Stomach (tissue), 9 donors: Measurements from ENCODE around the gene SYT7. TPM values are rescaled to one million over a fixed set of nuclear protein-coding genes. Genes with fewer than 3 reads are reported as not detected.

ENCODE experiments used
- DNase-seq, 2 donors: peaks; one replicate each; pipeline versions ENCODE4 v3.0.0 to v3.0.0-alpha.2; 2013 to 2019
- H3K27ac ChIP-seq, 5 donors: fragments of 200-600 bp in 4 of 5; sonication (generic) in 4 of 5; one replicate each; pipeline ENCODE4 v1.5.1; 2013 to 2019; ENCODE audit warnings: mild to moderate bottlenecking in 1 of 5, moderate library complexity in 1 of 5
- H3K27me3 ChIP-seq, 3 donors: fragments of 200-600 bp; sonication (generic); one replicate each; pipeline ENCODE4 v1.5.1; 2017 to 2019; ENCODE audit warnings: mixed run types in 1 of 3
- H3K36me3 ChIP-seq, 4 donors: fragments of 200-600 bp; sonication (generic); 1 replicate in 3 of 4; 2 replicates in 1 of 4; pipeline ENCODE4 v1.5.1; 2016 to 2019
- H3K4me1 ChIP-seq, 4 donors: fragments of 200-600 bp; sonication (generic); one replicate each; pipeline ENCODE4 v1.5.1; 2016 to 2019
- H3K4me3 ChIP-seq, 4 donors: fragments of 200-600 bp; sonication (generic) in 3 of 4; one replicate each; pipeline ENCODE4 v1.5.1; 2016 to 2019; ENCODE audit warnings: mild to moderate bottlenecking in 1 of 4
- H3K9me3 ChIP-seq, 4 donors: fragments of 200-600 bp; sonication (generic); one replicate each; pipeline ENCODE4 v1.5.1; 2016 to 2019
- EP300 ChIP-seq: sonication (generic); formaldehyde crosslinking; IDR thresholded peaks from one replicate; pipeline ENCODE4 v1.6.1; 2017; ENCODE audit warnings: antibody characterized with exemption
- POLR2A ChIP-seq, 4 donors: fragments of 450-650 bp; IDR thresholded peaks; one replicate each; pipeline ENCODE4 v1.6.1; 2016; ENCODE audit warnings: antibody characterized with exemption in 4 of 4, control low read depth in 2 of 4, mild to moderate bottlenecking in 1 of 4, moderate library complexity in 1 of 4
- POLR2AphosphoS5 ChIP-seq, 3 donors: sonication (generic); formaldehyde crosslinking; IDR thresholded peaks; one replicate each; pipeline ENCODE4 v1.6.1; 2016; ENCODE audit warnings: antibody characterized with exemption in 3 of 3
- WGBS, 5 donors: extraction: QIAGEN DNeasy Blood & Tissue Kit in 3 of 5; methylation state at CpG; one replicate each; pipeline versions ENCODE4 v1.1.5 to v1.1.7; 2013 to 2018; 5-methylcytosine and 5-hydroxymethylcytosine counted together
- intact Hi-C: fragments of 100-400 bp; cut with DNase I; formaldehyde crosslinking; loops from one replicate; pipeline ENCODE4 v1.15.1; 2023; ENCODE audit warnings: low total_unique reads
- polyA plus RNA-seq, 3 donors: library from polyadenylated mRNA; stranded (reverse); fragments of 200-250 nt; gene quantifications; one replicate each; pipeline ENCODE4 v1.2.3, GENCODE V29; 2013
- total RNA-seq, 5 donors: library from RNA; depleted of rRNA; stranded (reverse); fragments of >200 nt; gene quantifications; one replicate each; pipeline versions ENCODE4 v1.1.0 to v1.2.3, GENCODE V29; 2014 to 2016
- TF ChIP-seq, protein P1 (sequence below), 7 experiments: fragments of 450-650 bp in 4 of 7; fragments of 200-600 bp in 3 of 7; sonication (generic) in 3 of 7; IDR thresholded peaks; one replicate each; pipeline ENCODE4 v1.5.1; 2016 to 2019; ENCODE audit warnings: antibody characterized with exemption in 7 of 7, control low read depth in 2 of 7, mild to moderate bottlenecking in 1 of 7
- donor health status: healthy with polysubstance abuse.
- donor health status: Bipolar disorder and iron deficiency.
- donor health status: healthy.

Gene SYT7
- total and polyA plus RNA-seq, 8 donors, result 0.92 to 8.4 (median 1.4) TPM; not detected in 1

DNA sequence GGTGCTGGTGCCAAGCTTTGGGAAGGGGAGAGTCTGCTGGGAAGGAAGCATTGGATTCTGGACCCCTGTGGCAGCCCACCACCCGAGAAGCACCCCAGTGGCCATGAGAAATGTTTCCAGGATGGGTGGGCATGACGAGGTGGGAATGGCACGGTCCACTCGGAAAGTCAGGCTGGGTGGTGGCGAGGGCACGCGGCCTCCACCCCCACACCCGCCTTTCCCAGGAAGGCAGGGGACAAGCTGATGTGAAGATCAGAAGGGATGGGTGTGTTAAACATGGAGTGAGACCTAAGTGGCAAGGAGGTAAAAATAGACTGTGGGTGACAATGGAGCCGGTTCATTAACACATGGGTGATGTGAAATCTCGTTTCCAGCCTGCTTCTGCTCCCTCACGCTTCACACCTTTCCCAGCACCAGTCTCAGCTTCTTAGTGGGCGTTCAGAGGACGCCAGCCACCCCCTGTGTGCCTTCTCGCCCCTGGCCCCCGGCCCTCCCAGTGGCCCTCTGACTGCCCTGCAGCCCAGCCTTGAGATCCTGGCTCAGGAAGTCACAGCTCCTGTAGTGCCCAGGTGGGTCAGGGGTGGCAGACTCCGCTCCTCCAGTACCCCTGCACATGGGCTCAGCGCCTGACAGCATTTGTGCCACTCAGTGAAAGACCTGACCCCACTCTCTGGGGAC lies 44.7 kb downstream of the SYT7 start:
- Histone ChIP-seq H3K4me3 (no peak overlapping the region), H3K36me3 (no peaks in the 10 kb centered on the region), H3K4me1 (peaks cover 0 to 29% (median 17%) of the 10 kb centered on the region in 4 donors), H3K27me3 (peaks cover 0 to 54% (median 0%) of the 10 kb centered on the region in 3 donors), H3K27ac (no peak overlapping the region), H3K9me3 (no peaks in the 10 kb centered on the region)
- TF ChIP-seq EP300, result no peak
- TF ChIP-seq, protein P1, sequence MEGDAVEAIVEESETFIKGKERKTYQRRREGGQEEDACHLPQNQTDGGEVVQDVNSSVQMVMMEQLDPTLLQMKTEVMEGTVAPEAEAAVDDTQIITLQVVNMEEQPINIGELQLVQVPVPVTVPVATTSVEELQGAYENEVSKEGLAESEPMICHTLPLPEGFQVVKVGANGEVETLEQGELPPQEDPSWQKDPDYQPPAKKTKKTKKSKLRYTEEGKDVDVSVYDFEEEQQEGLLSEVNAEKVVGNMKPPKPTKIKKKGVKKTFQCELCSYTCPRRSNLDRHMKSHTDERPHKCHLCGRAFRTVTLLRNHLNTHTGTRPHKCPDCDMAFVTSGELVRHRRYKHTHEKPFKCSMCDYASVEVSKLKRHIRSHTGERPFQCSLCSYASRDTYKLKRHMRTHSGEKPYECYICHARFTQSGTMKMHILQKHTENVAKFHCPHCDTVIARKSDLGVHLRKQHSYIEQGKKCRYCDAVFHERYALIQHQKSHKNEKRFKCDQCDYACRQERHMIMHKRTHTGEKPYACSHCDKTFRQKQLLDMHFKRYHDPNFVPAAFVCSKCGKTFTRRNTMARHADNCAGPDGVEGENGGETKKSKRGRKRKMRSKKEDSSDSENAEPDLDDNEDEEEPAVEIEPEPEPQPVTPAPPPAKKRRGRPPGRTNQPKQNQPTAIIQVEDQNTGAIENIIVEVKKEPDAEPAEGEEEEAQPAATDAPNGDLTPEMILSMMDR (IDR thresholded peaks at IDR 0.05), result no peak
- TF ChIP-seq POLR2AphosphoS5 (IDR thresholded peaks at IDR 0.05), result no peak
- no peak for TF ChIP-seq POLR2A (IDR thresholded peaks at IDR 0.05)
- DNase-seq, result no peak
- intact Hi-C loops, result no loop called here
- WGBS, 5 donors, result 83 to 87% (median 84%) methylated on average over 17 of the region's 17 CpGs

DNA sequence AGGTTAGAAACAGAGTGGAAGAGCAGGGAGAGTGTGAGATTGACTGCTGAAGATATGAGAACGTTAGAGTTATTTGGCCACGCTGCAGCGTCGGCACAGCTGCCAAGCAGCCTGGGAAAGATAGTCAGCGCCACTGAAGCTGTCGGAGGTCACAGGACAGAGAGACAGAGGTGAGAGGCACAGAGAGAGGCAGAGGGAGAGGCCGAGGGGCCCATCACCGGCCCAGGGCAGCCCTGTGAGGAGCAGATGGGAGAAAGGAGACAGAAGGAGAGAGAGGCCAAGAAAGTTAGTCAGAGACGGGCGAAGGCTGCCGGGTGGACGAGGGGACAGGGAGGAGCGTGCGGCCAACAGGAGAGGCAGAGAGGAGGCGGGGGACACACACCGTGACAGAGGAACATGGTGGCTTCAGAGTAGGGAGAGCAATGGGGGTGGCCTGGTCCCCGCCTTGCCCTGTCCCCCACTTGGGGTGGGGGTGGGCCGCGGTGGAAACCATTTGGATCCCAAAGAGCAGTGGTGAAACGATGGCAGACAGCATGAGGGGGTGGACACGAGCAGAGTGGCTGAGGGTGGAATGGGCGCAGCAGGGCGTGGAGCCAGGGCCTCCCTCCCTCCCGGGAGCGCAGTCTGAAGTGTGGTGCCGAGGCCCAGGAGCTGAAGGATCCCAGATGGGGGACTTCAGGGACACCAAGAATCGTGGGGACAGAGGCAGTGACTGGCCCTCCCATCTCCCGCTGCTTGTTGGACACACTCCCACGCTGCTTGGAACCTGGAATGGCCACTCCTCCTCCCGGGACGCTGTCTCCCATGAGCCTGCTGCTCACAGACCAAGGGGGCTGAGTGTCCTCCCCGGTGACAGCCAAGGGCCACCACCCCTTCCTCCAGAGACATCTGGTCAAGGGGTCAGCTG lies 45.7 kb downstream of the SYT7 start:
- Histone ChIP-seq H3K4me1 (peaks cover 0 to 29% (median 17%) of the 10 kb centered on the region in 4 donors), H3K36me3 (no peaks in the 10 kb centered on the region), H3K4me3 (no peak overlapping the region), H3K27me3 (peaks cover 0 to 56% (median 0%) of the 10 kb centered on the region in 3 donors), H3K27ac (peak overlapping the region in 1 of 5 donors; percentile 48), H3K9me3 (no peaks in the 10 kb centered on the region)
- TF ChIP-seq POLR2A (IDR thresholded peaks at IDR 0.05), result no peak
- DNase-seq, result no peak
- WGBS, 5 donors, result 50 to 60% (median 58%) methylated on average over 23 to 32 of the region's 32 CpGs
- intact Hi-C loops, result no loop called here

DNA sequence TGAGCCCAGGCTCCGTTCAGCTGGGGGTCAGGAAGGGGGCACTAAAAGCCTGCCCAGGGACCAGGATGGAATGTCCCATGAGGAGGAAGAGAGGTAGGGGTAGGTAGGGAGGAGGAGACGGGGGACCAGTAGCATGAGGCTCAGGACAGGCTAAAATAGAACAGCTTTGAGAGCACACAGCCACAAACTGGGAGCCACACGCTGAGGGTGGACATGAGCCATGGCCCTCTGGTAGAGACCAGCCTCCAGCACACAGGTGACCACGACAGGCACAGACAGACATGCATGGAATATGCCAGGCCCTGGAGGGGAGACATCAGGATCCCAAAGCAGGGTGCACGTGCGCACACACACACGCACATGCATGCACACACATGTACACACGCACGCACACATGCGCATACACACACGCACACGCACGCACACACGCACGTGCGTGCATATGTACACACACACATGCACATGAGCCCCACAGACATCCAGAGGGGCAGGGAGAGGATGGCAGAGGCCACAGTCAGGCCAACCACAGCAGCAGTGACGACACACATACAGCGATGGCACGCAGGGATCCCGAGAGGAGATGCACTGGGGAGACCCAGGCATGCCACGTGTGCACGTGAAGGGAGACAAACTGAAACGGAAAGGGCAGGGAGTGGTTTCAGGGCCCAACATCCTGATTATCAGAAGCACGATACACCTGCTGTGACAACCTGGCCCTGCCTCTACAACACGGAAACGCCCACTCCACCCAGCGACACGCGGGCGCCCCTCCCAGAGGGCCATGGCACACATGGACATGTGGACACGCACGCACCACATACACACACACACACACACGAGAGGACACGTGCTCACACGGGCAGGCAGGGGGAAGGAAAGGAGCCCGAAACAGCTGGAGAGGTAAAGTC lies 46.6 kb downstream of the SYT7 start:
- Histone ChIP-seq H3K27ac (peak overlapping the region in 1 of 5 donors; percentile 17), H3K9me3 (no peaks in the 10 kb centered on the region), H3K4me1 (peaks cover 0 to 29% (median 17%) of the 10 kb centered on the region in 4 donors), H3K36me3 (no peaks in the 10 kb centered on the region), H3K4me3 (no peak overlapping the region), H3K27me3 (peaks cover 0 to 63% (median 0%) of the 10 kb centered on the region in 3 donors)
- 56 to 62% (median 58%) methylated on average over 36 of the region's 36 CpGs for WGBS, 5 donors
- DNase-seq, result peak; percentile 64 to 87
- intact Hi-C loops, result no loop called here
- no peak for TF ChIP-seq EP300
- TF ChIP-seq POLR2A (IDR thresholded peaks at IDR 0.05), result no peak
- TF ChIP-seq POLR2AphosphoS5 (IDR thresholded peaks at IDR 0.05), result no peak
- TF ChIP-seq, protein P1 (IDR thresholded peaks at IDR 0.05), result no peak

- no peak overlapping the region for H3K4me3 ChIP-seq
- no peak for TF ChIP-seq EP300
- TF ChIP-seq, protein P1 (IDR thresholded peaks at IDR 0.05), result no peak
- no peak for TF ChIP-seq POLR2AphosphoS5 (IDR thresholded peaks at IDR 0.05)
- no peak for TF ChIP-seq POLR2A (IDR thresholded peaks at IDR 0.05)
- DNase-seq, result peak; percentile 30 to 73
- H3K36me3 ChIP-seq, result no peaks in the 10 kb centered on the region
- H3K27me3 ChIP-seq, result peaks cover 0 to 64% (median 0%) of the 10 kb centered on the region in 3 donors
- 61 to 71% (median 64%) methylated on average over 7 to 8 of the region's 8 CpGs for WGBS, 5 donors
- H3K4me1 ChIP-seq, result peaks cover 0 to 20% (median 12%) of the 10 kb centered on the region in 4 donors
- no peaks in the 10 kb centered on the region for H3K9me3 ChIP-seq
- intact Hi-C loops, result no loop called here
- H3K27ac ChIP-seq, result no peak overlapping the region
Observed at GRCh38 chr11:61533401-61533800, 47.5 kb downstream of the SYT7 start.
